ENCODE measurements around the gene PSMB10. TPM values are rescaled to one million over a fixed set of nuclear protein-coding genes. Genes with fewer than 3 reads are reported as not detected.
A peak's percentile ranks its signal among the peaks of the same experiment; 100 is the strongest.

The PSMB10 gene
- total RNA-seq, 4 donors from 2014 or later: 17.2 to 51.6 (median 36.1) TPM

GRCh38 chr16:67945392-67945933, 8.8 kb upstream of the PSMB10 start:
- WGBS: 91% methylated on average over 19 of the region's 24 CpGs
- Histone ChIP-seq H3K36me3 (peaks cover 71 to 100% (median 91%) of the 10 kb centered on the region in 4 donors), H3K27ac (replicated peaks in 1 of 4) (peak overlapping the region; percentile 74 to 85 (median 82)), H3K4me3 (no peak overlapping the region), H3K4me1 (peaks cover 29 to 65% (median 50%) of the 10 kb centered on the region in 4 donors), H3K27me3 (no peaks in the 10 kb centered on the region), H3K9me3 (no peaks in the 10 kb centered on the region)
- intact Hi-C loops (cut with DNase I): no loop called here
- TF ChIP-seq POLR2AphosphoS5 (IDR thresholded peaks at IDR 0.05) (peak in 1 of 2 donors; percentile 5), CTCF (IDR thresholded peaks at IDR 0.05) (no peak)
- DNase-seq (ENCODE audit: extremely low spot score): no peak

- intact Hi-C loops (cut with DNase I): no loop called here
- H3K4me3 ChIP-seq: no peak overlapping the region
- no peak for TF ChIP-seq CTCF (IDR thresholded peaks at IDR 0.05)
- TF ChIP-seq POLR2A (IDR thresholded peaks at IDR 0.05; ENCODE audit: low read depth): no peak
- H3K4me1 ChIP-seq: peaks cover 29 to 66% (median 53%) of the 10 kb centered on the region in 4 donors
- H3K27ac ChIP-seq (replicated peaks in 1 of 4): peak overlapping the region; percentile 74 to 85 (median 82)
- no peaks in the 10 kb centered on the region for H3K9me3 ChIP-seq
- 93% methylated on average over 8 of the region's 24 CpGs for WGBS
- no peaks in the 10 kb centered on the region for H3K27me3 ChIP-seq
- DNase-seq (ENCODE audit: extremely low spot score): no peak
- peaks cover 66 to 100% (median 91%) of the 10 kb centered on the region in 4 donors for H3K36me3 ChIP-seq
Observed at GRCh38 chr16:67944690-67945391, 8.2 kb upstream of the PSMB10 start.

- peak within 1 kb of the TSS in 1 of 4 donors; percentile 27 for H3K4me3 ChIP-seq
- no peaks in the 10 kb centered on the region for H3K9me3 ChIP-seq
- no peaks in the 10 kb centered on the region for H3K27me3 ChIP-seq
- peaks cover 59 to 100% (median 88%) of the 10 kb centered on the region in 4 donors for H3K36me3 ChIP-seq
- peaks cover 29 to 70% (median 58%) of the 10 kb centered on the region in 4 donors for H3K4me1 ChIP-seq
- DNase-seq (ENCODE audit: extremely low spot score): no peak
- peak within 1 kb of the TSS; percentile 74 to 85 (median 82) for H3K27ac ChIP-seq (replicated peaks in 1 of 4)
- TF ChIP-seq POLR2AphosphoS5 (IDR thresholded peaks at IDR 0.05): peak; percentile 46 to 65
- TF ChIP-seq POLR2A (IDR thresholded peaks at IDR 0.05; ENCODE audit: low read depth): no peak
- no peak for TF ChIP-seq CTCF (IDR thresholded peaks at IDR 0.05)
- TF ChIP-seq EP300 (IDR thresholded peaks at IDR 0.05): no peak
- WGBS: 47% methylated on average over 17 of the region's 23 CpGs
- intact Hi-C loops (cut with DNase I): no loop called here
Observed at GRCh38 chr16:67943619-67944504, 7.2 kb upstream of the PSMB10 start, which contains the start of gene LCAT. LCAT (minus strand) TSS chr16:67944120; CDS start chr16:67944101, 19 bp downstream.

- WGBS: 97% methylated on average over 3 of the region's 6 CpGs
- Histone ChIP-seq H3K36me3 (peaks cover 53 to 94% (median 82%) of the 10 kb centered on the region in 4 donors), H3K4me3 (no peak overlapping the region), H3K4me1 (peaks cover 29 to 70% (median 56%) of the 10 kb centered on the region in 4 donors), H3K9me3 (no peaks in the 10 kb centered on the region), H3K27ac (replicated peaks in 1 of 4) (peak overlapping the region; percentile 74 to 85 (median 82)), H3K27me3 (no peaks in the 10 kb centered on the region)
- no peak for TF ChIP-seq POLR2A (IDR thresholded peaks at IDR 0.05; ENCODE audit: low read depth)
- no peak for TF ChIP-seq POLR2AphosphoS5 (IDR thresholded peaks at IDR 0.05)
- no peak for TF ChIP-seq EP300 (IDR thresholded peaks at IDR 0.05)
- no peak for TF ChIP-seq CTCF (IDR thresholded peaks at IDR 0.05)
- intact Hi-C loops (cut with DNase I): no loop called here
- no peak for DNase-seq (ENCODE audit: extremely low spot score)
Observed at GRCh38 chr16:67943256-67943618, 6.6 kb upstream of the PSMB10 start.
